ENCODE results near the gene PIM3. TPM values are rescaled to one million over a fixed set of nuclear protein-coding genes. Genes with fewer than 3 reads are reported as not detected.

PIM3 gene
- total and polyA plus RNA-seq, 10 of the 15 experiments (the other 5 are each of a cell fraction or from before 2014, with no cell fraction given), result 0.31 to 60.8 (median 12.4) TPM

DNA sequence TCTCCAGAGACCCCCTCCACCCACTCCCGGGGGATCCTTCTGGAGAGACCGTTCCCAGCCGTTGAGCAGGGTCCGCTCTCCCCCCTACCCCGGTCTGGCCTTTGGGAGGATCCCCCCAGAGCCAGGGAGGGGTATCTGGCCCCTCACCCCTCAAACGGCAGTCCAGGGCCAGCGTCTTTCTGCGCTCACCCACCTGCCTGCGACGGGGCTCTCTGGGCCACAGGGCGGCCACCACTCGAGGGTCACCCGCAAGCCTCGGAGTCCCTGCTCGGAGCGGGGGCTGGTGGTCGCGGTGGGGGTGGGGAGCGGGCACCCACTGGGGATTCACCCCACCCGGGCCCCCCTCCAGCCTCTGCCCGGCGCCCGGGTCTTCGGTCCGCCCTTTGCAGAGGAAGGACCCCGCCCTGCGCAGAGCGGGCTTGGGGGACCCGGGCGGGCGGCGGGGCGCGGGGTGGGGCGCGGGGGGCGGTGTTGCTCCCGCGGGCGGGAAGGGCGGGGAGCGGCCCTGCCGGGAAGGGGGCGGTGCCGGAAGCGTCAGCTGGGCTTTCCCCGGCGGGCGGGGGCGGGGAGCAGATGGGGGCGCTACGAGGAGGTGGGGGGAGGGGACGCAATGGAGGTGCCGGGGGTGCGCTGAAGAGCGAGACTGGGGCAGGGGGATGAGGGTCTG lies 25.5 kb upstream of the PIM3 start:
- peak; percentile 30 for ATAC-seq
- in situ Hi-C loops (cut with MboI) (loop anchor here (5.0 kb wide), 2 partner anchors 97 to 272 kb away; no protein-coding TSS in a partner anchor), intact Hi-C loops (cut with micrococcal nuclease; ENCODE audit: unreplicated experiment) (loop anchor here (5.0 to 10.0 kb wide), 2 partner anchors 82 to 260 kb away; no protein-coding TSS in a partner anchor)
- no peaks in the 10 kb centered on the region for H4K20me1 ChIP-seq (ENCODE audit: control insufficient read depth, insufficient read depth)
- no peak overlapping the region for H2AFZ ChIP-seq (ENCODE audit: control insufficient read depth, low read depth, low read length)
- DNase-seq (ENCODE audit: low read depth, low spot score), result no peak
- no peaks in the 10 kb centered on the region for H3K9me3 ChIP-seq (replicated peaks; ENCODE audit: control insufficient read depth, insufficient read depth, low read length)
- no peaks in the 10 kb centered on the region for H3K27me3 ChIP-seq (replicated peaks in 1 of 2; ENCODE audit: control insufficient read depth in 2 of 2, insufficient read depth in 2 of 2, low read length in 1 of 2)
- ChIA-PET SMC1A (ENCODE audit: uncharacterized antibody, unreplicated experiment) (no interaction called here), CTCF (no interaction called here), RAD21 (ENCODE audit: unreplicated experiment) (interaction anchor here (1.3 to 1.7 kb wide), 3 partner anchors 24 to 32 kb away, joined by 4 to 15 read pairs (median 6); no protein-coding TSS in a partner anchor), POLR2A (interaction anchor here (0.6 to 1.0 kb wide), 2 partner anchors 97 to 273 kb away, joined by 3 read pairs; no protein-coding TSS in a partner anchor)
- H3K9ac ChIP-seq (ENCODE audit: control insufficient read depth, insufficient read depth, low read length), result peak overlapping the region; percentile 93
- H3K4me1 ChIP-seq (ENCODE audit: control insufficient read depth, insufficient read depth, low read length), result peaks cover 56% of the 10 kb centered on the region
- no TSS peak for BruUV-seq (replicated peaks)
- H3K79me2 ChIP-seq (ENCODE audit: control insufficient read depth, insufficient read depth, low read length), result peaks cover 7% of the 10 kb centered on the region
- no peak for FAIRE-seq
- TF ChIP-seq DPF2 (IDR thresholded peaks at IDR 0.05) (peak; percentile 18; the same call in 1 of the 2 replicates), MEF2B (IDR thresholded peaks at IDR 0.05; ENCODE audit: partially characterized antibody, poor library complexity, severe bottlenecking) (peak; percentile 29), POLR2A (IDR thresholded peaks at IDR 0.05; ENCODE audit: low read depth, low read length) (peak; percentile 43; the same call in 1 of the 2 replicates), CREB1 (IDR thresholded peaks at IDR 0.05; ENCODE audit: low read depth) (peak; percentile 52; the same call in 1 of the 2 replicates), EGR1 (IDR thresholded peaks at IDR 0.05; ENCODE audit: borderline replicate concordance in 1 of 2, low read depth in 2 of 2, low read length in 2 of 2) (peak in 1 of 2 experiments; percentile 91; a peak in 2 of 3 replicates), SMARCA5 (IDR thresholded peaks at IDR 0.05) (peak; percentile 50; the same call in 1 of the 2 replicates), GATAD2B (conservative IDR thresholded peaks at IDR 0.05; ENCODE audit: low read depth) (peak; percentile 59), SREBF2 (IDR thresholded peaks at IDR 0.05; ENCODE audit: low read length) (no peak), TCF12 (IDR thresholded peaks at IDR 0.05; ENCODE audit: low read depth, low read length) (peak; percentile 46), IKZF1 (conservative IDR thresholded peaks at IDR 0.05) (0 out of 2 replicates have a peak, but pooled peaks have one; percentile 22)
- TF ChIP-seq, protein P1, sequence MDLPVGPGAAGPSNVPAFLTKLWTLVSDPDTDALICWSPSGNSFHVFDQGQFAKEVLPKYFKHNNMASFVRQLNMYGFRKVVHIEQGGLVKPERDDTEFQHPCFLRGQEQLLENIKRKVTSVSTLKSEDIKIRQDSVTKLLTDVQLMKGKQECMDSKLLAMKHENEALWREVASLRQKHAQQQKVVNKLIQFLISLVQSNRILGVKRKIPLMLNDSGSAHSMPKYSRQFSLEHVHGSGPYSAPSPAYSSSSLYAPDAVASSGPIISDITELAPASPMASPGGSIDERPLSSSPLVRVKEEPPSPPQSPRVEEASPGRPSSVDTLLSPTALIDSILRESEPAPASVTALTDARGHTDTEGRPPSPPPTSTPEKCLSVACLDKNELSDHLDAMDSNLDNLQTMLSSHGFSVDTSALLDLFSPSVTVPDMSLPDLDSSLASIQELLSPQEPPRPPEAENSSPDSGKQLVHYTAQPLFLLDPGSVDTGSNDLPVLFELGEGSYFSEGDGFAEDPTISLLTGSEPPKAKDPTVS (IDR thresholded peaks at IDR 0.05; ENCODE audit: low read depth, low read length), result no peak
- TF ChIP-seq, protein P2, sequence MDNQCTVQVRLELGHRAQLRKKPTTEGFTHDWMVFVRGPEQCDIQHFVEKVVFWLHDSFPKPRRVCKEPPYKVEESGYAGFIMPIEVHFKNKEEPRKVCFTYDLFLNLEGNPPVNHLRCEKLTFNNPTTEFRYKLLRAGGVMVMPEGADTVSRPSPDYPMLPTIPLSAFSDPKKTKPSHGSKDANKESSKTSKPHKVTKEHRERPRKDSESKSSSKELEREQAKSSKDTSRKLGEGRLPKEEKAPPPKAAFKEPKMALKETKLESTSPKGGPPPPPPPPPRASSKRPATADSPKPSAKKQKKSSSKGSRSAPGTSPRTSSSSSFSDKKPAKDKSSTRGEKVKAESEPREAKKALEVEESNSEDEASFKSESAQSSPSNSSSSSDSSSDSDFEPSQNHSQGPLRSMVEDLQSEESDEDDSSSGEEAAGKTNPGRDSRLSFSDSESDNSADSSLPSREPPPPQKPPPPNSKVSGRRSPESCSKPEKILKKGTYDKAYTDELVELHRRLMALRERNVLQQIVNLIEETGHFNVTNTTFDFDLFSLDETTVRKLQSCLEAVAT (IDR thresholded peaks at IDR 0.05), result 0 out of 2 replicates have a peak, but pooled peaks have one; percentile 34
- TF ChIP-seq, protein P3, sequence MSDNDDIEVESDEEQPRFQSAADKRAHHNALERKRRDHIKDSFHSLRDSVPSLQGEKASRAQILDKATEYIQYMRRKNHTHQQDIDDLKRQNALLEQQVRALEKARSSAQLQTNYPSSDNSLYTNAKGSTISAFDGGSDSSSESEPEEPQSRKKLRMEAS (IDR thresholded peaks at IDR 0.05; ENCODE audit: low read depth, low read length), result no peak
- peak overlapping the region; percentile 89 for H3K27ac ChIP-seq (ENCODE audit: control insufficient read depth, insufficient read depth)
- peak overlapping the region; percentile 85 for H3K4me3 ChIP-seq
- under 1% methylated on average over 20 of the region's 56 CpGs for WGBS (ENCODE audit: insufficient coverage, insufficient replicate concordance, low lambda C conversion rate, missing lambda C conversion rate)
- H3K36me3 ChIP-seq (ENCODE audit: control insufficient read depth in 2 of 2, insufficient read depth in 2 of 2, low read length in 1 of 2), result no peaks in the 10 kb centered on the region
- peak overlapping the region; percentile 97 for H3K4me2 ChIP-seq (ENCODE audit: control insufficient read depth, insufficient read depth)
